CD14-positive monocyte (primary cell): ENCODE results near the gene NFYB. TPM values are rescaled to one million over a fixed set of nuclear protein-coding genes. Genes with fewer than 3 reads are reported as not detected.

ENCODE experiments used
- DNase-seq, 3 donors: peaks; one replicate each; pipeline ENCODE4 v3.0.0-alpha.2; 2011 to 2022
- H2AFZ ChIP-seq: 2 replicates; pipeline ENCODE4 v1.6.0; 2012; ENCODE audit warnings: mild to moderate bottlenecking, low read depth, low read length, inconsistent platforms; ENCODE audit not compliant: insufficient read depth, poor library complexity, severe bottlenecking
- H3K27ac ChIP-seq, 2 donors: 1 replicate in 1 of 2; 2 replicates in 1 of 2; pipeline ENCODE4 v1.5.1; 2012 to 2013; ENCODE audit warnings: low read length in 2 of 2, control low read depth in 1 of 2, inconsistent platforms in 1 of 2, low read depth in 1 of 2, mild to moderate bottlenecking in 1 of 2
- H3K27me3 ChIP-seq, 2 donors: one replicate each; pipeline versions ENCODE4 v1.6.0 to v1.6.1; 2011 to 2013; ENCODE audit warnings: low read length in 2 of 2; ENCODE audit not compliant: control insufficient read depth in 2 of 2, insufficient read depth in 2 of 2
- H3K36me3 ChIP-seq, 2 donors: replicated peaks in 1 of 2; 1 replicate in 1 of 2; 2 replicates in 1 of 2; pipeline versions ENCODE4 v1.5.1 to v1.6.1; 2012 to 2013; ENCODE audit warnings: low read length in 2 of 2, control low read depth in 1 of 2, inconsistent platforms in 1 of 2, mild to moderate bottlenecking in 1 of 2; ENCODE audit not compliant: insufficient read depth in 2 of 2, control insufficient read depth in 1 of 2
- H3K4me1 ChIP-seq, 2 donors: 1 replicate in 1 of 2; 2 replicates in 1 of 2; pipeline versions ENCODE4 v1.5.1 to v1.6.1; 2012 to 2013; ENCODE audit warnings: low read length in 2 of 2, control low read depth in 1 of 2, inconsistent platforms in 1 of 2, mild to moderate bottlenecking in 1 of 2, moderate library complexity in 1 of 2; ENCODE audit not compliant: insufficient read depth in 2 of 2, control insufficient read depth in 1 of 2
- H3K4me2 ChIP-seq: replicated peaks from 2 replicates; pipeline ENCODE3; 2012; ENCODE audit warnings: low read length, moderate library complexity, mild to moderate bottlenecking; ENCODE audit not compliant: poor library complexity, severe bottlenecking; ENCODE audit errors: extremely low read depth
- H3K4me3 ChIP-seq, 3 experiments: fragments of 200-600 bp in 1 of 3; sonication (generic) in 1 of 3; replicated peaks in 1 of 3; 1 replicate in 2 of 3; 2 replicates in 1 of 3; pipeline ENCODE4 v1.5.1; 2011 to 2013; ENCODE audit warnings: low read length in 3 of 3, mild to moderate bottlenecking in 3 of 3, control low read depth in 2 of 3, low read depth in 2 of 3, inconsistent platforms in 1 of 3, moderate library complexity in 1 of 3
- H3K79me2 ChIP-seq: 2 replicates; pipeline ENCODE4 v1.6.0; 2012; ENCODE audit warnings: mild to moderate bottlenecking, control low read depth, inconsistent platforms, low read length, moderate library complexity; ENCODE audit not compliant: insufficient read depth
- H3K9ac ChIP-seq: 2 replicates; pipeline ENCODE4 v1.6.0; 2017; ENCODE audit warnings: low read length, mild to moderate bottlenecking; ENCODE audit not compliant: insufficient read depth, poor library complexity, severe bottlenecking
- H3K9me3 ChIP-seq, 2 donors: replicated peaks in 1 of 2; 1 replicate in 1 of 2; 2 replicates in 1 of 2; pipeline versions ENCODE4 v1.5.1 to v1.6.1; 2012 to 2013; ENCODE audit warnings: low read length in 2 of 2, control low read depth in 1 of 2; ENCODE audit not compliant: control insufficient read depth in 1 of 2, insufficient read depth in 1 of 2
- H4K20me1 ChIP-seq: 2 replicates; pipeline ENCODE4 v1.6.0; 2012; ENCODE audit warnings: mild to moderate bottlenecking, low read length, control low read depth, moderate library complexity; ENCODE audit not compliant: insufficient read depth
- H3K27ac Mint-ChIP-seq, 7 donors: one replicate each; pipeline ENCODE4 v1.8.0; 2020; ENCODE audit warnings: mild to moderate bottlenecking in 7 of 7, mixed read lengths in 7 of 7, moderate library complexity in 6 of 7, inconsistent platforms in 2 of 7
- H3K27me3 Mint-ChIP-seq, 3 donors: one replicate each; pipeline ENCODE4 v1.8.0; 2021 to 2022; ENCODE audit warnings: low read depth in 3 of 3, mild to moderate bottlenecking in 3 of 3, mixed read lengths in 3 of 3, moderate library complexity in 3 of 3, inconsistent platforms in 1 of 3
- H3K36me3 Mint-ChIP-seq, 2 donors: one replicate each; pipeline ENCODE4 v1.8.0; 2020; ENCODE audit warnings: mixed read lengths in 2 of 2, inconsistent platforms in 1 of 2, mild to moderate bottlenecking in 1 of 2
- H3K4me1 Mint-ChIP-seq: one replicate; pipeline ENCODE4 v1.8.0; 2020; ENCODE audit warnings: mild to moderate bottlenecking, mixed read lengths
- H3K4me3 Mint-ChIP-seq, 2 donors: one replicate each; pipeline ENCODE4 v1.8.0; 2020; ENCODE audit warnings: mild to moderate bottlenecking in 2 of 2, mixed read lengths in 2 of 2, moderate library complexity in 1 of 2
- H3K9me3 Mint-ChIP-seq, 7 donors: one replicate each; pipeline ENCODE4 v1.8.0; 2020 to 2022; ENCODE audit warnings: mixed read lengths in 7 of 7, mild to moderate bottlenecking in 6 of 7, moderate library complexity in 6 of 7, inconsistent platforms in 2 of 7
- WGBS: methylation state at CpG from one replicate; pipeline ENCODE4 v1.1.5; 2013; ENCODE audit warnings: missing lambda C conversion rate; ENCODE audit not compliant: insufficient coverage; 5-methylcytosine and 5-hydroxymethylcytosine counted together
- intact Hi-C, 2 donors: fragments of 100-400 bp; cut with micrococcal nuclease; formaldehyde crosslinking; loops; one replicate each; pipeline versions ENCODE4 v1.15.0 to v1.15.1; 2023
- polyA minus RNA-seq: library from RNA; depleted of rRNA, polyadenylated mRNA; stranded (reverse); fragments of >200 nt; gene quantifications from 2 replicates; pipeline ENCODE4 v1.2.3, GENCODE V29; 2012
- polyA plus RNA-seq, 3 donors: library from polyadenylated mRNA; depleted of rRNA in 1 of 3; unstranded in 2 of 3; stranded (reverse) in 1 of 3; fragments of 300-500 nt in 2 of 3; fragments of >200 nt in 1 of 3; fragmentation: Illumina TruSeq in 2 of 3; gene quantifications; 1 replicate in 2 of 3; 2 replicates in 1 of 3; pipeline ENCODE4 v1.2.3, GENCODE V29; 2012 to 2021
- total RNA-seq, 12 experiments: library from RNA in 1 of 12; stranded (reverse) in 1 of 12; fragments of 120-200 nt in 1 of 12; gene quantifications; one replicate each; pipeline ENCODE4 v1.2.4 and lab custom pipeline; 2013 to 2026; ENCODE audit warnings: mixed read lengths in 6 of 12, inconsistent platforms in 1 of 12
- TF ChIP-seq, protein P1 (sequence below): fragments of 200-600 bp; IDR thresholded peaks from one replicate; pipeline ENCODE4 v1.8.0; 2022; ENCODE audit warnings: antibody characterized with exemption, mild to moderate bottlenecking

NFYB gene
- 23.3 TPM for total RNA-seq (2013)
- polyA plus RNA-seq (10 to 100 TPM; 11.6 to 14.6 (median 12.3) TPM), polyA minus RNA-seq (4.0 and 7.7 TPM in 2 replicates), total RNA-seq (lab: John Stamatoyannopoulos, UW) (6.1 to 20.2 (median 11.1) reads per million in 11 experiments)

DNA sequence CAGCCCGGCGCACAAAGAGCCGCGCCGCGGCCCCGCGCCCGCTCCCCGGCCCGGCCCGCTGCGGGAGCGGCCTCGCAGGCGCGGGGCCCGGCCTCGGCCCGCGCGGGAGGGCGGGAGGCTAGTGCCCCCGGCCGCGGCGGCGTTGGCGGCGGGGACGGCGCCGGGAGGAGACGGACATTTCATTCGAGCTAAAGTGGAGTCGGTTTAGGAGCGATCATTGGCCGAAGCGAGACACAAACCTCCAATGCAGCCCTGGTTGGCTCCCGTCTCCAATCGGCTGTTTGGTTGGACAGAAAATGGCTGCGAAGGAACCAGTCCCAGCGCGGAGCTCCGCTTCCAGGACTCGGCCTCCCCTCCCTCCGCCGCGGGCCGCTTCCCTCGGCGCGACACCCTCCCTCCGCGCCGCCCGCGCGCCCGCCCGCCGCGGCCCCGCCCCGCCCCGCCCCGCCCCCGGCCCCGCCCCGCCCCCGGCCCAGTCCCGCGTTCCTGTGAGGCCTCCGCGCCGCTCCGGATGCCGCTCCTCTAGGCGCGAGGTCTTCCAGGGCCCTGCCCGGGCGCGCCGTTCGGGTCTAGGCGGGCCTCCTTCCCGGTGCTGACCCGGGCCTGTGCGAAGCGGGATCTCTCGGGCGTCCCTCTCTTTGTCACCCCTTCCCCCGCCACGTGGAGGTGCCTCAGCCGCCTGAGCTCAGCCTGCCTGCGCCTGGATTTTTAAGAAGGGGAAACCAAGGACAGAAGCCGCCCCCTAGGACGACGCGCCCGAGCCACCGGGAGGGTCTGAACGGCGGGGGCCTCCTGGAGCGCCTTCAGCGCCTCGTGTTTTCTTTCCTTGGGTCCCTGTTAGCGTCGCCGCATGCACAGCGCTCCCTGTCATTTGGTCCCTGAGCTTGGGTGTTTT lies at the start of gene NFYB:
NFYB (minus strand) TSS at position 309 of the 895 bp plus-strand sequence. CDS start 2,757 bp downstream, outside the sequence.
- intact Hi-C loops, result loop anchor here (2.0 to 10.0 kb wide), 7 partner anchors 73 to 967 kb away; partner anchors contain the start of genes HCFC2 (in 2 of the 2), HSP90B1 (in 2 of the 2), EID3 (in 1 of the 2) and TDG (in 1 of the 2)
- peaks cover 28% of the 10 kb centered on the region for H3K79me2 ChIP-seq
- H3K4me1 ChIP-seq, result peaks cover 19 to 32% of the 10 kb centered on the region in 2 donors
- H3K9me3 ChIP-seq, result no peaks in the 10 kb centered on the region
- H3K4me2 ChIP-seq, result peak within 1 kb of the TSS; percentile 93
- H3K27me3 ChIP-seq, result no peaks in the 10 kb centered on the region
- H4K20me1 ChIP-seq, result peaks cover 3% of the 10 kb centered on the region
- H3K36me3 Mint-ChIP-seq, result no peaks in the 10 kb centered on the region
- H3K4me3 Mint-ChIP-seq, result peak within 1 kb of the TSS; percentile 84 to 95
- H3K27me3 Mint-ChIP-seq, result peaks cover 0 to 5% (median 0%) of the 10 kb centered on the region in 3 donors
- H3K27ac Mint-ChIP-seq, result peak within 1 kb of the TSS; percentile 21 to 88 (median 73)
- TF ChIP-seq, protein P1, sequence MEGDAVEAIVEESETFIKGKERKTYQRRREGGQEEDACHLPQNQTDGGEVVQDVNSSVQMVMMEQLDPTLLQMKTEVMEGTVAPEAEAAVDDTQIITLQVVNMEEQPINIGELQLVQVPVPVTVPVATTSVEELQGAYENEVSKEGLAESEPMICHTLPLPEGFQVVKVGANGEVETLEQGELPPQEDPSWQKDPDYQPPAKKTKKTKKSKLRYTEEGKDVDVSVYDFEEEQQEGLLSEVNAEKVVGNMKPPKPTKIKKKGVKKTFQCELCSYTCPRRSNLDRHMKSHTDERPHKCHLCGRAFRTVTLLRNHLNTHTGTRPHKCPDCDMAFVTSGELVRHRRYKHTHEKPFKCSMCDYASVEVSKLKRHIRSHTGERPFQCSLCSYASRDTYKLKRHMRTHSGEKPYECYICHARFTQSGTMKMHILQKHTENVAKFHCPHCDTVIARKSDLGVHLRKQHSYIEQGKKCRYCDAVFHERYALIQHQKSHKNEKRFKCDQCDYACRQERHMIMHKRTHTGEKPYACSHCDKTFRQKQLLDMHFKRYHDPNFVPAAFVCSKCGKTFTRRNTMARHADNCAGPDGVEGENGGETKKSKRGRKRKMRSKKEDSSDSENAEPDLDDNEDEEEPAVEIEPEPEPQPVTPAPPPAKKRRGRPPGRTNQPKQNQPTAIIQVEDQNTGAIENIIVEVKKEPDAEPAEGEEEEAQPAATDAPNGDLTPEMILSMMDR, result no peak
- H3K9me3 Mint-ChIP-seq, result no peaks in the 10 kb centered on the region
- H3K36me3 ChIP-seq, result peaks cover 0 to 6% of the 10 kb centered on the region in 2 donors
- DNase-seq, result peak; percentile 95 to 97 (median 96)
- H3K4me3 ChIP-seq, result peak within 1 kb of the TSS; percentile 53 to 90 (median 79)
- WGBS, result 6% methylated on average over 84 of the region's 111 CpGs
- peak within 1 kb of the TSS; percentile 51 to 80 for H3K27ac ChIP-seq
- H3K4me1 Mint-ChIP-seq, result peaks cover 23% of the 10 kb centered on the region
- peak within 1 kb of the TSS; percentile 92 for H2AFZ ChIP-seq
- H3K9ac ChIP-seq, result peak within 1 kb of the TSS; percentile 78

DNA sequence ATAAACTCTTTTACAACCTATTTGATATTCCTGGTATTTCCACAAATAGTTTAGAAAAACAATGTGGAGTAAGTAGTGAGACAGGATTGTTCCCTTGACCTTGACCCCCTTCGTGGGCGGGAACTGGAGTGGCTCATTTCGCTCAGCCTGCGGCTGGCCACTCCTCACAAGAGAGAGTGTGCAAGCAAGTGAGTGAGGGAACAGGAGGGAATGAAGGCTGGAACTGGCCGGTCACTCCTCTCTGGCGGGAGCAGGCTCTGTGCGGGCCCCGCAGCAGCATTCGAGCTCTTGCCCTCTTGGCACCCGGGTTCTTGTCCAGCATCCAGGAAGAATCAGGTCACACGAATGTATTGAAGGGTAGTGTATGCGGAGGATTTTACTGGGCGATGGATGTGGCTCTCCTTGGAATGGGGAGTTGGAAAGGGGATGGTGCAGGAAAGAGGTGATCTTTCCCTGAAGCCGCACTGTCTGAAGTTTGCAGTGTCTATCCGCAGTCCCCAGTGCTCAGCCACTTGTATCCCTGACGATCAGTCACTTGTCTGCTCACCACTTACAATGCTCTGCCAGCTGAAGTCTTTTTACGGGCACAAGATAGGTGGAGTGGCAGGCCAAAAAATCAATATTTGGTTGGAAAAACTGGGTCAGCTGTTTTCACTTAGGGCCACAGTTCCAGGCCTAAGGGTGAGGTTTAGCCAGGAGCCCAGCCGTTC lies 49.6 kb upstream of the NFYB start:
- Histone ChIP-seq H2AFZ (no peak overlapping the region), H3K27me3 (no peaks in the 10 kb centered on the region), H3K4me2 (no peak overlapping the region), H3K36me3 (no peaks in the 10 kb centered on the region), H4K20me1 (no peaks in the 10 kb centered on the region), H3K79me2 (no peaks in the 10 kb centered on the region), H3K4me3 (no peak overlapping the region), H3K9me3 (peaks cover 7 to 19% of the 10 kb centered on the region in 2 donors), H3K9ac (no peak overlapping the region), H3K4me1 (no peaks in the 10 kb centered on the region), H3K27ac (no peak overlapping the region)
- H3K9me3 Mint-ChIP-seq, result peaks cover 6 to 23% (median 11%) of the 10 kb centered on the region in 7 donors
- no peaks in the 10 kb centered on the region for H3K36me3 Mint-ChIP-seq
- no peak overlapping the region for H3K4me3 Mint-ChIP-seq
- intact Hi-C loops, result no loop called here
- H3K4me1 Mint-ChIP-seq, result no peaks in the 10 kb centered on the region
- no peak for DNase-seq
- no peaks in the 10 kb centered on the region for H3K27me3 Mint-ChIP-seq
- TF ChIP-seq, protein P1, result no peak
- whole genome bisulfite sequencing, result over 99% methylated on average over 17 of the region's 18 CpGs
- no peak overlapping the region for H3K27ac Mint-ChIP-seq
